MM.1S (cell line): ENCODE measurements around the gene CAPN9.
"Not testable (repeated sequence)": the region's sequence is repeated elsewhere in the genome, so short reads cannot be mapped to it uniquely, and the experiment has no call there.

Source experiments
- DNase-seq: peaks from one replicate; pipeline ENCODE4 v3.0.0-alpha.2; 2015
- H2AFZ ChIP-seq: fragments of 300-600 bp; sonication (generic); 2 replicates; pipeline ENCODE4 v1.6.0; 2016; ENCODE audit warnings: antibody characterized with exemption, low read length
- H3F3A ChIP-seq: fragments of 300-600 bp; sonication (generic); 2 replicates; pipeline ENCODE4 v1.6.1; 2016; ENCODE audit warnings: mild to moderate bottlenecking, antibody characterized with exemption, low read length, moderate library complexity, mixed read lengths; ENCODE audit not compliant: insufficient read depth
- H3K27ac ChIP-seq: fragments of 300-600 bp; sonication (generic); 2 replicates; pipeline ENCODE4 v1.5.1; 2016; ENCODE audit warnings: mild to moderate bottlenecking, low read length
- H3K27me3 ChIP-seq: fragments of 300-600 bp; sonication (generic); replicated peaks from 2 replicates; pipeline ENCODE4 v1.6.0; 2016; ENCODE audit warnings: low read length; ENCODE audit not compliant: insufficient read depth
- H3K36me3 ChIP-seq: fragments of 300-600 bp; sonication (generic); replicated peaks from 2 replicates; pipeline ENCODE4 v1.6.1; 2016; ENCODE audit warnings: mild to moderate bottlenecking, low read length, mixed read lengths; ENCODE audit not compliant: insufficient read depth
- H3K4me1 ChIP-seq: fragments of 300-600 bp; sonication (generic); 2 replicates; pipeline ENCODE4 v1.6.1; 2016; ENCODE audit warnings: low read length, mixed read lengths
- H3K4me2 ChIP-seq: fragments of 300-600 bp; sonication (generic); 2 replicates; pipeline ENCODE4 v1.6.0; 2016; ENCODE audit warnings: low read depth, low read length
- H3K4me3 ChIP-seq: fragments of 300-600 bp; sonication (generic); 2 replicates; pipeline ENCODE4 v1.5.1; 2016; ENCODE audit warnings: low read length, mixed read lengths
- H3K79me2 ChIP-seq: fragments of 300-600 bp; sonication (generic); 2 replicates; pipeline ENCODE4 v1.6.1; 2016; ENCODE audit warnings: mixed run types, low read length, mixed read lengths
- H3K9ac ChIP-seq: fragments of 300-600 bp; sonication (generic); 2 replicates; pipeline ENCODE4 v1.6.1; 2016; ENCODE audit warnings: low read length, mixed read lengths
- H3K9me2 ChIP-seq: fragments of 300-600 bp; sonication (generic); replicated peaks from 2 replicates; pipeline ENCODE4 v1.6.1; 2016; ENCODE audit warnings: mild to moderate bottlenecking, low read length, mixed read lengths; ENCODE audit not compliant: insufficient read depth
- H3K9me3 ChIP-seq: fragments of 300-600 bp; sonication (generic); replicated peaks from 2 replicates; pipeline ENCODE4 v1.6.1; 2016; ENCODE audit warnings: mild to moderate bottlenecking, low read length, mixed read lengths; ENCODE audit not compliant: insufficient read depth
- H4K20me1 ChIP-seq: fragments of 300-600 bp; sonication (generic); 2 replicates; pipeline ENCODE4 v1.6.1; 2016; ENCODE audit warnings: mild to moderate bottlenecking, low read length, moderate library complexity, mixed read lengths; ENCODE audit not compliant: insufficient read depth
- CTCF ChIP-seq: fragments of 300-600 bp; sonication (generic); IDR thresholded peaks from 2 replicates; pipeline ENCODE4 v1.5.1; 2016; ENCODE audit warnings: antibody characterized with exemption, low read length, mixed read lengths
- EZH2 ChIP-seq: fragments of 300-600 bp; sonication (generic); optimal IDR thresholded peaks from 2 replicates; pipeline ENCODE3; 2017; ENCODE audit warnings: low read depth, mild to moderate bottlenecking, antibody characterized with exemption, low read length, mixed read lengths
- EZH2phosphoT487 ChIP-seq: fragments of 300-600 bp; sonication (generic); IDR thresholded peaks from 2 replicates; pipeline ENCODE4 v1.6.1; 2018; ENCODE audit warnings: antibody characterized with exemption, low read length

CAPN9 gene

GRCh38 chr1:230843503-230844309, 96.5 kb downstream of the CAPN9 start:
- H3K79me2 ChIP-seq, result no peaks in the 10 kb centered on the region
- H4K20me1 ChIP-seq, result no peaks in the 10 kb centered on the region
- H3K4me3 ChIP-seq, result no peak overlapping the region
- no peaks in the 10 kb centered on the region for H3K4me1 ChIP-seq
- TF ChIP-seq EZH2phosphoT487 (no peak), CTCF (no peak), EZH2 (no peak)
- H3K9me3 ChIP-seq, result no peaks in the 10 kb centered on the region
- no peak overlapping the region for H2AFZ ChIP-seq
- H3K27me3 ChIP-seq, result no peaks in the 10 kb centered on the region
- DNase-seq, result no peak
- no peaks in the 10 kb centered on the region for H3K9me2 ChIP-seq
- no peaks in the 10 kb centered on the region for H3F3A ChIP-seq
- H3K4me2 ChIP-seq, result no peak overlapping the region
- H3K27ac ChIP-seq, result no peak overlapping the region
- H3K9ac ChIP-seq, result no peak overlapping the region
- no peaks in the 10 kb centered on the region for H3K36me3 ChIP-seq

- no peak for DNase-seq
- Histone ChIP-seq H3K79me2 (no peaks in the 10 kb centered on the region), H3K36me3 (no peaks in the 10 kb centered on the region), H3K4me2 (no peak overlapping the region), H2AFZ (no peak overlapping the region), H3K4me3 (no peak overlapping the region), H3K27ac (no peak overlapping the region), H3K27me3 (no peaks in the 10 kb centered on the region), H3K4me1 (no peaks in the 10 kb centered on the region), H3F3A (no peaks in the 10 kb centered on the region), H4K20me1 (no peaks in the 10 kb centered on the region), H3K9me2 (no peaks in the 10 kb centered on the region), H3K9me3 (no peaks in the 10 kb centered on the region), H3K9ac (no peak overlapping the region)
- no peak for TF ChIP-seq CTCF
- no peak for TF ChIP-seq EZH2
Measured at GRCh38 chr1:230844561-230844960, 97.4 kb downstream of the CAPN9 start.

GRCh38 chr1:230845184-230845583, 98.0 kb downstream of the CAPN9 start:
- not testable (repeated sequence) for H3K27ac ChIP-seq, DNase-seq, H3K9me2 ChIP-seq, H3K27me3 ChIP-seq, H3K36me3 ChIP-seq, H3K4me2 ChIP-seq, H3K4me3 ChIP-seq, H3K4me1 ChIP-seq, H4K20me1 ChIP-seq, H3K9ac ChIP-seq, H2AFZ ChIP-seq, H3K79me2 ChIP-seq, H3F3A ChIP-seq, H3K9me3 ChIP-seq

GRCh38 chr1:230848235-230848634, 101.0 kb downstream of the CAPN9 start:
- Histone ChIP-seq H3K79me2 (no peaks in the 10 kb centered on the region), H3K9me3 (no peaks in the 10 kb centered on the region), H3K4me1 (no peaks in the 10 kb centered on the region), H3K36me3 (no peaks in the 10 kb centered on the region), H3K4me2 (no peak overlapping the region), H3K27ac (no peak overlapping the region), H3F3A (no peaks in the 10 kb centered on the region), H2AFZ (no peak overlapping the region), H4K20me1 (no peaks in the 10 kb centered on the region), H3K27me3 (no peaks in the 10 kb centered on the region), H3K9me2 (no peaks in the 10 kb centered on the region), H3K4me3 (no peak overlapping the region), H3K9ac (no peak overlapping the region)
- TF ChIP-seq EZH2phosphoT487 (no peak), CTCF (no peak), EZH2 (no peak)
- DNase-seq, result no peak
